NB4 (cell line): ENCODE measurements around the gene POTEM.
"Not testable (repeated sequence)": the region's sequence is repeated elsewhere in the genome, so short reads cannot be mapped to it uniquely, and the experiment has no call there.

ENCODE experiments used
- CTCF ChIP-seq: IDR thresholded peaks from one replicate; pipeline ENCODE4 v1.5.1; 2012; ENCODE audit warnings: low read depth, low read length
- MAX ChIP-seq: IDR thresholded peaks from 2 replicates; pipeline ENCODE4 v1.6.1; 2011; ENCODE audit warnings: low read depth, low read length
- POLR2A ChIP-seq: IDR thresholded peaks from 2 replicates; pipeline ENCODE4 v1.6.1; 2011; ENCODE audit warnings: mild to moderate bottlenecking; ENCODE audit not compliant: insufficient read length; ENCODE audit errors: extremely low read depth

- not testable (repeated sequence) for TF ChIP-seq CTCF, POLR2A, MAX
Measured at GRCh38 chr14:19011703-19012102, 44.5 kb downstream of the POTEM start.
